Stimulated activated naive CD8-positive, alpha-beta T cell treated with anti-CD3 and anti-CD28 coated beads, Interleukin-15, Interleukin-2, amounts not matched to agents 100 ng/mL and 50 ng/mL, for 24 hours (primary cell): Measurements from ENCODE around the gene CRTC1.

ENCODE experiments used
- H3K27ac Mint-ChIP-seq: one replicate; pipeline ENCODE4 v1.8.0; 2021; ENCODE audit warnings: mild to moderate bottlenecking, mixed read lengths
- H3K27me3 Mint-ChIP-seq: one replicate; pipeline ENCODE4 v1.8.0; 2021; ENCODE audit warnings: mixed read lengths
- H3K36me3 Mint-ChIP-seq: one replicate; pipeline ENCODE4 v1.8.0; 2021; ENCODE audit warnings: low read depth, mixed read lengths
- H3K4me1 Mint-ChIP-seq: one replicate; pipeline ENCODE4 v1.8.0; 2021; ENCODE audit warnings: low read depth, mixed read lengths
- H3K4me3 Mint-ChIP-seq: one replicate; pipeline ENCODE4 v1.8.0; 2021; ENCODE audit warnings: mild to moderate bottlenecking, mixed read lengths
- H3K9me3 Mint-ChIP-seq: one replicate; pipeline ENCODE4 v1.8.0; 2021; ENCODE audit warnings: mixed read lengths

CRTC1 gene

DNA sequence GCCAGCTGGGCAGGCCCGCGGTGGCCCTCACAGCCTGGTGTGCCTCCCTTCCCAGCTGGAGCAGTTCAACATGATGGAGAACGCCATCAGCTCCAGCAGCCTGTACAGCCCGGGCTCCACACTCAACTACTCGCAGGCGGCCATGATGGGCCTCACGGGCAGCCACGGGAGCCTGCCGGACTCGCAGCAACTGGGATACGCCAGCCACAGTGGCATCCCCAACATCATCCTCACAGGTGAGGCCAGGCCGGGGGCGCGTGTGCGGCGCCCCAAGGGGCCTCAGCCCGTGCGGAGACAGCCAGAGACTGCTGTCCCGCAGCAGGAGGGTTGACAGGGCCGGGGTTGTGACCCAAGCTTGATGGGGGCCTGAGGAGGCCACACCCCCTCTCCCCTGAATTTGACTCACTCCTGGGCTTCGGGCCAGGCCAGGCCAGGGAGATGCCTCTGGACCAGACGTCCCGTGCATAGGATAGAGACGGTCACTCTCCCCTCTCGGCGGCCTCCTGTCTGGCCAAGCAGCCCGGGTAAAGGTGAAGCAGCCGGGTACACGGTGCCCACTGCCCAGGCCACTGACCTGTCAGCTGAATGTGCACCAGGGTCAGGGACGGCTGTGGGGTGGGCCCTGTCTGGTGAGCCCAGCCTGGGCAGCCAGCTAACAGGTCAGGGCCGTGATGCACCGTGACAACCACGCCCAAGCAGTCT is 92.3 kb downstream of the CRTC1 start:
- Mint-ChIP-seq H3K36me3 (no peaks in the 10 kb centered on the region), H3K27ac (no peak overlapping the region), H3K4me3 (no peak overlapping the region)

DNA sequence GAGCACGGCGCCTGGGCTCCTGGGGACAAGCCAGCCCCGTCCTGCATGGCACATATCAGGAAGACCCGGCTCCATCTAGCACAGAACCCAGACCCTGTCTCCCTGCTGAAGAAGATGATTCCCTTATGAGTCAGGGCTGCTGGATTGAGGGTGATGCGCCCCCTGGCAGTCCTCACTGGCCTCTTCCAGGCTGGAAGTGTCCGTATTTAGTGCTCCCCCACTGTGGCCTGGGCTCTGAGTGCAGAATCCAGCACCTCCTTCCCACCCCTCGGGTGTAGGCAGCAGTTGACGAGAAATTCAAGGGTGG is 92.8 kb downstream of the CRTC1 start:
- Mint-ChIP-seq H3K27ac (no peak overlapping the region), H3K4me1 (no peaks in the 10 kb centered on the region), H3K9me3 (no peaks in the 10 kb centered on the region)

More for the DNA sequence above, 92.3 kb downstream of the CRTC1 start:
- H3K4me1 Mint-ChIP-seq = no peaks in the 10 kb centered on the region
- H3K27me3 Mint-ChIP-seq = no peaks in the 10 kb centered on the region
- no peaks in the 10 kb centered on the region for H3K9me3 Mint-ChIP-seq

DNA sequence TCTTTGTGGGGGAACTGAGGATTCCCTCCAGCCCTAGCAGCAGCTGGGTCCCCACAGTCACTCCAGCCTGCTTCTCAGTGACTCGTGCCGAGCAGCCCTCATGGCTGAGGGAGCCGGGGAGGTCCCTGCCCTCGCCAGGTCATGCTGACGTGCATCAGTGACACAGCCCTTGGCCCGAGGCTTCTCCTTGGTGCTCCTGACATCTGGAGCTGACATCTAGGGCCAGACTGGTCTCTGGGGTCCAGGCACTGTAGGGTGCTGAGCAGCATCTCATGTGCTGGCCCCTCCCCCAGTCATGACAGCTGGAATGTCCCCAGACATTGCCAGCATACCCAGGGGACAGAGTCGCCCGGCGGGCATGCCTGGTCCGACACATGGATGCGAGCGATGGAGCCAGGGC is 93.3 kb downstream of the CRTC1 start:
- H3K27me3 Mint-ChIP-seq = no peaks in the 10 kb centered on the region
- H3K4me3 Mint-ChIP-seq = no peak overlapping the region
- H3K27ac Mint-ChIP-seq = no peak overlapping the region
- H3K9me3 Mint-ChIP-seq = no peaks in the 10 kb centered on the region
- H3K4me1 Mint-ChIP-seq = no peaks in the 10 kb centered on the region
- H3K36me3 Mint-ChIP-seq = no peaks in the 10 kb centered on the region

More for the DNA sequence above, 92.8 kb downstream of the CRTC1 start:
- H3K27me3 Mint-ChIP-seq = no peaks in the 10 kb centered on the region
- no peak overlapping the region for H3K4me3 Mint-ChIP-seq
- H3K36me3 Mint-ChIP-seq = no peaks in the 10 kb centered on the region

DNA sequence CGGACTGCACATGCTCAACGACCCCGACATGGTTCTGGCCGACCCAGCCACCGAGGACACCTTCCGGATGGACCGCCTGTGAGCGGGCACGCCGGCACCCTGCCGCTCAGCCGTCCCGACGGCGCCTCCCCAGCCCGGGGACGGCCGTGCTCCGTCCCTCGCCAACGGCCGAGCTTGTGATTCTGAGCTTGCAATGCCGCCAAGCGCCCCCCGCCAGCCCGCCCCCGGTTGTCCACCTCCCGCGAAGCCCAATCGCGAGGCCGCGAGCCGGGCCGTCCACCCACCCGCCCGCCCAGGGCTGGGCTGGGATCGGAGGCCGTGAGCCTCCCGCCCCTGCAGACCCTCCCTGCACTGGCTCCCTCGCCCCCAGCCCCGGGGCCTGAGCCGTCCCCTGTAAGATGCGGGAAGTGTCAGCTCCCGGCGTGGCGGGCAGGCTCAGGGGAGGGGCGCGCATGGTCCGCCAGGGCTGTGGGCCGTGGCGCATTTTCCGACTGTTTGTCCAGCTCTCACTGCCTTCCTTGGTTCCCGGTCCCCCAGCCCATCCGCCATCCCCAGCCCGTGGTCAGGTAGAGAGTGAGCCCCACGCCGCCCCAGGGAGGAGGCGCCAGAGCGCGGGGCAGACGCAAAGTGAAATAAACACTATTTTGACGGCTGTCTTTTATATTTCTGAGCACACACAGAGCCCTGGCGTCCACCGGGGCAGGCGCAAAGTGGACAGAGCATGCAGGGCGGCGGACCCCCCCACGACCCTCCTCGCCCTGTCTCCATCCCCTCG is 94.0 kb downstream of the CRTC1 start:
- no peaks in the 10 kb centered on the region for H3K4me1 Mint-ChIP-seq
- no peaks in the 10 kb centered on the region for H3K9me3 Mint-ChIP-seq
- H3K4me3 Mint-ChIP-seq = no peak overlapping the region
- H3K27me3 Mint-ChIP-seq = no peaks in the 10 kb centered on the region
- no peak overlapping the region for H3K27ac Mint-ChIP-seq
- H3K36me3 Mint-ChIP-seq = no peaks in the 10 kb centered on the region

DNA sequence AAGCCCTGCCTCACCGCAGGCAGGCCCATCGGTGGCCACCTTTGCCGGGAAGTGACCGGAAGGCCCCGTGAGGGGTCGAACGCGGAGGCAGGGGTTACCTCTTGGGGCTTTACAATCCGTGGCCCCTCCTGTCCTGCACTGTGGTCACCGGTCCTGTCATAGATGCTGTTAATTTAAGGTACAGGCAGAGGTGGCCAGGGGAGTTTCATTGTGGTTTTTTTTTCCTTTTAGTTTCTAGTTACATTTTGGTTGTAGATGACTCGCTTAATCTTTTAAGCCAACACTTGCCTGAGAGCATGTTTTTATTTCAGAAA is 94.6 kb downstream of the CRTC1 start:
- Mint-ChIP-seq H3K4me3 (no peak overlapping the region), H3K36me3 (no peaks in the 10 kb centered on the region), H3K4me1 (no peaks in the 10 kb centered on the region), H3K27ac (no peak overlapping the region), H3K9me3 (no peaks in the 10 kb centered on the region), H3K27me3 (no peaks in the 10 kb centered on the region)

GRCh38 chr19:18778826-18779495 is 95.5 kb downstream of the CRTC1 start:
- Mint-ChIP-seq H3K4me3 (no peak overlapping the region), H3K36me3 (no peaks in the 10 kb centered on the region), H3K27ac (no peak overlapping the region), H3K4me1 (no peaks in the 10 kb centered on the region), H3K27me3 (no peaks in the 10 kb centered on the region), H3K9me3 (no peaks in the 10 kb centered on the region)

GRCh38 chr19:18780081-18780480 is 96.6 kb downstream of the CRTC1 start:
- no peak overlapping the region for H3K4me3 Mint-ChIP-seq
- H3K27me3 Mint-ChIP-seq = peaks cover 6% of the 10 kb centered on the region
- H3K9me3 Mint-ChIP-seq = no peaks in the 10 kb centered on the region
- H3K36me3 Mint-ChIP-seq = no peaks in the 10 kb centered on the region
- H3K27ac Mint-ChIP-seq = no peak overlapping the region
- no peaks in the 10 kb centered on the region for H3K4me1 Mint-ChIP-seq

DNA sequence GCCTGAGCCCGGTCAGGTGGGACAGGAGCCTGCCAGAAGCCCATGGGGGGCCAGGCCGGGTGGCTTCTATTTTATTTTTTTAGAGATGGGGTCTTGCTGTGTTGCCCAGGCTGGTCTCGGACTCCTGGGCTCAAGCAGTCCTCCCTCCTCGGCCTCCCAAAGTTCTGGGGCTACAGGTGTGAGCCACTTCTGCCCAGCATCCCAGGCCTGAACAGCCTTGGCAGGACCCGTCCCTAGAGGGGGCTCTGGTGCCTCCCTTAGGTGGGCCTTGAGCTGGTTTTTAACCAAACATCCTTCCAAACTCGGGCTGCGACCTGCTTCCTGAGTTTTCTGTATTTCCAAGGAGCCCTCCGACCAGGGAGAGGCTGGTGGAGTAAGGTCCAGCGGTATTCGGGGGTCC is 97.2 kb downstream of the CRTC1 start:
- no peaks in the 10 kb centered on the region for H3K9me3 Mint-ChIP-seq
- no peak overlapping the region for H3K4me3 Mint-ChIP-seq
- H3K36me3 Mint-ChIP-seq = no peaks in the 10 kb centered on the region
- H3K4me1 Mint-ChIP-seq = peaks cover 4% of the 10 kb centered on the region
- no peak overlapping the region for H3K27ac Mint-ChIP-seq
- H3K27me3 Mint-ChIP-seq = peaks cover 6% of the 10 kb centered on the region

- Mint-ChIP-seq H3K4me3 (no peak overlapping the region), H3K27me3 (peaks cover 9% of the 10 kb centered on the region)
These were observed 97.6 kb downstream of the CRTC1 start for GRCh38 chr19:18781047-18781600.

DNA sequence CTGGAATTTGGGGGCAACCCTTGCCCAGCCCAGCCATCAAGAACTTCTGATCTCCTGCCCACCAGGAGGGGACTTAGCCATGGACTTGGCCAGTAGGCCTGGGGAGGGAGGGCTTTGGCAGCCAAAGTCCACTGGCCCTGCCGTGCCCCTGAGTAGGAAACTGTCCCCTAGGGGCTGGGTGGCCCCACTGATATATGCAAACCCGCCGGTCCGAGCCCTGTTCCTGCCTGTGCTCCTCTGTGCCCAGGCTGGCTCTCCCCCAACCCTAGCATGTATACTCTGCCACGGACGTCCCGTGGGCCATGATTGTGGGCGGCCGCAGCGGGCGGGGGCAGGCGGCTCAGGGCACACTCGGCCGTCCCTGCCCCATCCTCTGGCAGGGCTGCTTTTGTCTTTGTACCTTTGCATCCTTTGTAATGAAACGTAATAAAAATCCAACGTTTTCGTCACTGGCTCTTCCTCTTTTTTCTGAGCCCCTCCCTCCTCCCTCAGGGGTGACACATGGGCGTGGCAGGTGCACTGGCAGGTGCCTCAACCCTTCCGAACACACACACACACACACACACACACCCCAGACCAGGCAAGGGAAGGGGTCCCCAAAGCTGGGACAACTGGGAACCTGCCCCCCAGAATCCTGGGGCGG is 98.5 kb downstream of the CRTC1 start:
- peaks cover 17% of the 10 kb centered on the region for H3K27me3 Mint-ChIP-seq
- H3K4me3 Mint-ChIP-seq = no peak overlapping the region
- H3K27ac Mint-ChIP-seq = no peak overlapping the region
- H3K9me3 Mint-ChIP-seq = no peaks in the 10 kb centered on the region
- H3K4me1 Mint-ChIP-seq = peaks cover 13% of the 10 kb centered on the region
- H3K36me3 Mint-ChIP-seq = no peaks in the 10 kb centered on the region

More at GRCh38 chr19:18781047-18781600, 97.6 kb downstream of the CRTC1 start:
- H3K4me1 Mint-ChIP-seq = peaks cover 9% of the 10 kb centered on the region
- no peak overlapping the region for H3K27ac Mint-ChIP-seq
- H3K9me3 Mint-ChIP-seq = no peaks in the 10 kb centered on the region
- H3K36me3 Mint-ChIP-seq = no peaks in the 10 kb centered on the region

- peaks cover 20% of the 10 kb centered on the region for H3K4me1 Mint-ChIP-seq
- H3K36me3 Mint-ChIP-seq = peaks cover 4% of the 10 kb centered on the region
- peaks cover 24% of the 10 kb centered on the region for H3K27me3 Mint-ChIP-seq
- no peak overlapping the region for H3K4me3 Mint-ChIP-seq
- H3K9me3 Mint-ChIP-seq = no peaks in the 10 kb centered on the region
- no peak overlapping the region for H3K27ac Mint-ChIP-seq
These were observed 99.2 kb downstream of the CRTC1 start for GRCh38 chr19:18782559-18783225.

DNA sequence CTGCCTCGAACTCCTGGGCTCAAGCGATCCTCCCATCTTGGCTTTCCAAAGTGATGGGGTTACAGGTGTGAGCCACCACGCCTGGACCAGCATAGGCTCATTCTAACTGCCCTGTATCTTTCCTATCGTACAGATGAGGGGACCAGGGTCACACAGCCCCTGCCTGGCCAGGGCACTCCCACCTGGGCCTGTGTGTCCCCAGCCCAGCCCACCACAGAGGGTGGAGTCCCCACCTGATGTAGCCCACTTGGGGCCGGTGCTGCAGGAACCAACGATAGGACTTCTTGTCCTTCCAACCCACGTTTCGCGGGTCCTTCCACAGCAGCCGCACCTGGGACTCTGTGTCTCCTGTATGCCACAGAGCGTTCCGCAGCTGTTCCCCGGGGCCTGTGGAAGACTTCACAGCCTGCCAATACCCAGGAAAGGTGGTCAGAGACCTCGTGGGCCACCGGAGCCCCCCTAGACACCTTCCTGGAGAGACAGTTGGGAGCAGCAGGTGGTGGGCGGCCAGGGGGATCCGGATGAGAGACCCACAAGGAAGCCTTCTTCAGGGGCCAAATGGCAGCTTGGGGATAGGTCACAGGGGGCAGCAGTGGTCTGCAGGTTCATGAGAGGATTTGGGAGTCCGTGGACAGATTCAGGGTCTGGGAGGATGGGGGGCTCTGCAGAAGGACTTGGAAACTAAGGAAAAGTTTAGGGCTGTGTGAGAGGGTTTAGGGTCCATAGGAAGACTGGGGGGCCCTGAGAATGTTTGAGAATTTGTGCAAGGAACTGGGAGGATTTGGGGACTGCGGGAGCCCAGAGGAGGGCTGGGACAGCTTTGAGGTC is 100.7 kb downstream of the CRTC1 start:
- no peak overlapping the region for H3K4me3 Mint-ChIP-seq
- peaks cover 31% of the 10 kb centered on the region for H3K4me1 Mint-ChIP-seq
- no peaks in the 10 kb centered on the region for H3K9me3 Mint-ChIP-seq
- H3K36me3 Mint-ChIP-seq = peaks cover 4% of the 10 kb centered on the region
- no peak overlapping the region for H3K27ac Mint-ChIP-seq
- H3K27me3 Mint-ChIP-seq = peaks cover 29% of the 10 kb centered on the region

DNA sequence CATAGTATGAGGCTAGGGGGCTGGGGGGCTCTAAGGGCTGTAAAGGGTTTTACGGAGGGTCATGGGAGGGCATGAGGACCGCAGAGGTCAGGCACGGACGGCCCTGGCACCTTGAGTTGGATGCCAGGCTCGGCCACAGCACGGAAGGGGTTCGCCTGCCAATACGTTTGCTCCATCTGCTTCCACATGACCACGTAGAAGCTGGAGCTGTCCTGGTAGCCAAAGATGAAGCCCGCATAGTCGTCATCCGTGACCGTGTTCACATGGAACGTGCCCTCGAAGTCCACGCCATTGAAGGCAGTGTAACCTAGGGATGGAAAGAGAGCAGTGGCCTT is 101.3 kb downstream of the CRTC1 start:
- H3K27me3 Mint-ChIP-seq = peaks cover 35% of the 10 kb centered on the region
- H3K4me3 Mint-ChIP-seq = no peak overlapping the region

More for the DNA sequence above, 101.3 kb downstream of the CRTC1 start:
- H3K4me1 Mint-ChIP-seq = peaks cover 37% of the 10 kb centered on the region
- peaks cover 4% of the 10 kb centered on the region for H3K36me3 Mint-ChIP-seq
- H3K9me3 Mint-ChIP-seq = no peaks in the 10 kb centered on the region
- H3K27ac Mint-ChIP-seq = no peak overlapping the region
